A549 (cell line): Measurements from ENCODE around the gene CARNS1.
"Not testable (repeated sequence)": the region's sequence is repeated elsewhere in the genome, so short reads cannot be mapped to it uniquely, and the experiment has no call there.

Experiments used
- CTCF ChIP-seq: fragments of >200 bp; sonication (Bioruptor Twin); formaldehyde crosslinking; IDR thresholded peaks from 3 replicates; pipeline ENCODE4 v1.5.1; 2016
- EP300 ChIP-seq, 2 experiments: fragments of >200 bp; sonication (Bioruptor Twin); formaldehyde crosslinking; IDR thresholded peaks; 2 replicates in 1 of 2; 3 replicates in 1 of 2; pipeline ENCODE4 v1.6.1; 2016 to 2017
- ESRRA ChIP-seq: fragments of 150-350 bp; IDR thresholded peaks from 2 replicates; pipeline ENCODE4 v1.6.1; 2014; ENCODE audit warnings: mild to moderate bottlenecking, low read length, borderline replicate concordance
- FOSB ChIP-seq: fragments of 250-450 bp; sonication (Bioruptor Pico); IDR thresholded peaks from 2 replicates; pipeline ENCODE4 v1.5.0; 2020; ENCODE audit warnings: mild to moderate bottlenecking, moderate library complexity
- GATA3 ChIP-seq: IDR thresholded peaks from 2 replicates; pipeline ENCODE4 v1.6.1; 2012; ENCODE audit warnings: borderline replicate concordance
- HOXB5 ChIP-seq: fragments of 250-450 bp; sonication (Bioruptor Pico); IDR thresholded peaks from 2 replicates; pipeline ENCODE4 v1.5.0; 2020; ENCODE audit warnings: mild to moderate bottlenecking, moderate library complexity
- MAX ChIP-seq: IDR thresholded peaks from 2 replicates; pipeline ENCODE4 v1.6.1; 2012
- MAZ ChIP-seq: fragments of 150-350 bp; IDR thresholded peaks from 2 replicates; pipeline ENCODE4 v1.6.1; 2014; ENCODE audit warnings: antibody characterized with exemption, low read depth, low read length, borderline replicate concordance
- PBX3 ChIP-seq: IDR thresholded peaks from 2 replicates; pipeline ENCODE4 v1.6.1; 2012
- PHF8 ChIP-seq: fragments of 200-600 bp; sonication (generic); IDR thresholded peaks from 2 replicates; pipeline ENCODE4 v1.6.1; 2016; ENCODE audit warnings: low read depth, mild to moderate bottlenecking, antibody characterized with exemption, moderate library complexity, borderline replicate concordance
- POLR2A ChIP-seq: IDR thresholded peaks from 2 replicates; pipeline ENCODE4 v1.6.1; 2012; ENCODE audit warnings: mild to moderate bottlenecking, low read length
- RCOR1 ChIP-seq: fragments of 150-350 bp; IDR thresholded peaks from 2 replicates; pipeline ENCODE4 v1.6.1; 2014; ENCODE audit warnings: antibody characterized with exemption, low read length, low read depth
- SMC3 ChIP-seq: fragments of >200 bp; sonication (Bioruptor Twin); formaldehyde crosslinking; IDR thresholded peaks from 3 replicates; pipeline ENCODE4 v1.6.1; 2018; ENCODE audit warnings: inconsistent platforms
- TP53 ChIP-seq: fragments of 250-450 bp; sonication (Bioruptor Pico); IDR thresholded peaks from 2 replicates; pipeline ENCODE4 v1.5.0; 2021; ENCODE audit warnings: mild to moderate bottlenecking, moderate library complexity

- not testable (repeated sequence) for TF ChIP-seq FOSB (CRISPR knock-in tag); CTCF; SMC3; PBX3; GATA3; RCOR1; PHF8; POLR2A; EP300 (IDR thresholded peaks at IDR 0.05); TP53; MAZ; HOXB5 (CRISPR knock-in tag); MAX; ESRRA
These were observed 12.4 kb upstream of the CARNS1 start for GRCh38 chr11:67403085-67403484.
